H1 (cell line): ENCODE results near the gene NEB. TPM values are rescaled to one million over a fixed set of nuclear protein-coding genes. Genes with fewer than 3 reads are reported as not detected.

Experiments used
- CTCF ChIA-PET: fragments of 300-600 bp; sonication (Branson Sonifier 250); formaldehyde crosslinking; loops from one replicate; lab custom pipeline; 2021; ENCODE audit not compliant: partially characterized antibody; lab: Charles Lee
- POLR2A ChIA-PET: fragments of 300-600 bp; sonication (Branson Sonifier 250); formaldehyde crosslinking; loops from one replicate; lab custom pipeline; 2021; ENCODE audit warnings: inconsistent platforms; ENCODE audit not compliant: partially characterized antibody; lab: Charles Lee
- DNase-seq, 2 experiments: peaks; one replicate each; pipeline versions ENCODE4 v3.0.0 to v3.0.0-alpha.2; 2010 to 2022; ENCODE audit warnings: low spot score in 2 of 2, low read depth in 1 of 2, mixed read lengths in 1 of 2
- FAIRE-seq: peaks from 2 replicates; lab custom pipeline; 2011; peaks lifted over from hg19 to GRCh38; lab: Jason Lieb, UNC
- H2AFZ ChIP-seq: 2 replicates; pipeline ENCODE4 v1.8.1; 2012; ENCODE audit warnings: low read length, inconsistent platforms
- H2AK5ac ChIP-seq: 2 replicates; pipeline ENCODE4 v1.6.1; 2013; ENCODE audit warnings: low read depth, low read length
- H2BK120ac ChIP-seq: replicated peaks from 2 replicates; pipeline ENCODE3; 2013; ENCODE audit warnings: low read depth, low read length, inconsistent platforms
- H2BK12ac ChIP-seq: 2 replicates; pipeline ENCODE4 v1.6.1; 2013; ENCODE audit warnings: low read depth, low read length
- H2BK15ac ChIP-seq: 2 replicates; pipeline ENCODE4 v1.6.1; 2013; ENCODE audit warnings: low read length
- H2BK20ac ChIP-seq: 2 replicates; pipeline ENCODE4 v1.6.1; 2013; ENCODE audit warnings: low read length
- H2BK5ac ChIP-seq: 2 replicates; pipeline ENCODE4 v1.6.1; 2013; ENCODE audit warnings: low read depth, low read length
- H3K14ac ChIP-seq: 2 replicates; pipeline ENCODE4 v1.6.1; 2013; ENCODE audit warnings: inconsistent platforms; ENCODE audit not compliant: insufficient read length
- H3K18ac ChIP-seq: 2 replicates; pipeline ENCODE4 v1.6.1; 2013; ENCODE audit warnings: low read length; ENCODE audit errors: extremely low read depth
- H3K23ac ChIP-seq: 2 replicates; pipeline ENCODE4 v1.6.1; 2013; ENCODE audit warnings: inconsistent platforms; ENCODE audit not compliant: insufficient read length
- H3K23me2 ChIP-seq: 2 replicates; pipeline ENCODE4 v1.6.1; 2013; ENCODE audit warnings: low read depth, low read length
- H3K27ac ChIP-seq: 2 replicates; pipeline ENCODE4 v1.6.1; 2011; ENCODE audit warnings: low read depth, low read length, inconsistent platforms
- H3K27me3 ChIP-seq, 4 experiments: replicated peaks in 1 of 4; 1 replicate in 1 of 4; 2 replicates in 3 of 4; pipeline versions ENCODE4 v1.6.1 to v1.8.1; 2011 to 2013; ENCODE audit warnings: low read length in 3 of 4, mild to moderate bottlenecking in 3 of 4, inconsistent platforms in 2 of 4, mixed read lengths in 2 of 4, moderate library complexity in 1 of 4; ENCODE audit not compliant: control insufficient read depth in 3 of 4, insufficient read depth in 3 of 4; ENCODE audit errors: extremely low read depth in 1 of 4
- H3K36me3 ChIP-seq, 4 experiments: 2 replicates each; pipeline versions ENCODE4 v1.6.1 to v1.8.1; 2011 to 2013; ENCODE audit warnings: mild to moderate bottlenecking in 4 of 4, low read length in 3 of 4, moderate library complexity in 2 of 4, control low read depth in 1 of 4, inconsistent platforms in 1 of 4; ENCODE audit not compliant: insufficient read depth in 4 of 4, control insufficient read depth in 2 of 4
- H3K4ac ChIP-seq: replicated peaks from 2 replicates; pipeline ENCODE3; 2013; ENCODE audit warnings: low read length, low read depth, mixed read lengths, inconsistent platforms; ENCODE audit not compliant: insufficient read length
- H3K4me1 ChIP-seq, 4 experiments: replicated peaks in 1 of 4; 1 replicate in 1 of 4; 2 replicates in 3 of 4; pipeline versions ENCODE4 v1.6.1 to v1.8.1; 2011 to 2013; ENCODE audit warnings: low read length in 3 of 4, inconsistent platforms in 2 of 4, mixed read lengths in 1 of 4; ENCODE audit not compliant: insufficient read depth in 4 of 4, control insufficient read depth in 3 of 4
- H3K4me2 ChIP-seq, 2 experiments: 2 replicates each; pipeline versions ENCODE4 v1.6.1 to v1.8.1; 2011 to 2013; ENCODE audit warnings: low read depth in 2 of 2, low read length in 2 of 2, control low read depth in 1 of 2, inconsistent platforms in 1 of 2, mild to moderate bottlenecking in 1 of 2; ENCODE audit not compliant: insufficient read depth in 1 of 2
- H3K4me3 ChIP-seq, 4 experiments: fragments of 200-600, 300-600 bp in 1 of 4; sonication (generic), shearing (Covaris generic), sonication (Bioruptor Twin) in 1 of 4; 2 replicates each; pipeline versions ENCODE4 v1.5.1 to v1.8.1; 2011 to 2016; ENCODE audit warnings: low read length in 4 of 4, low read depth in 3 of 4, control low read depth in 2 of 4, inconsistent platforms in 2 of 4, mild to moderate bottlenecking in 2 of 4, mixed read lengths in 1 of 4, moderate library complexity in 1 of 4; ENCODE audit not compliant: insufficient read depth in 2 of 4; ENCODE audit errors: extremely low read depth in 1 of 4
- H3K56ac ChIP-seq: replicated peaks from 2 replicates; pipeline ENCODE3; 2013; ENCODE audit warnings: low read depth, mild to moderate bottlenecking, mixed read lengths, low read length, inconsistent platforms; ENCODE audit not compliant: insufficient read length
- H3K79me1 ChIP-seq: 2 replicates; pipeline ENCODE4 v1.6.1; 2013; ENCODE audit warnings: low read depth, low read length, control low read depth
- H3K79me2 ChIP-seq, 2 experiments: 2 replicates each; pipeline versions ENCODE4 v1.6.1 to v1.8.1; 2012 to 2013; ENCODE audit warnings: low read length in 2 of 2, mild to moderate bottlenecking in 2 of 2, inconsistent platforms in 1 of 2; ENCODE audit not compliant: insufficient read depth in 2 of 2, control insufficient read depth in 1 of 2
- H3K9ac ChIP-seq, 4 experiments: replicated peaks in 1 of 4; 1 replicate in 1 of 4; 2 replicates in 3 of 4; pipeline versions ENCODE4 v1.6.1 to v1.8.1; 2011 to 2013; ENCODE audit warnings: low read depth in 3 of 4, low read length in 3 of 4, control low read depth in 2 of 4, mild to moderate bottlenecking in 2 of 4, moderate library complexity in 2 of 4, inconsistent platforms in 1 of 4; ENCODE audit errors: extremely low read depth in 1 of 4
- H3K9me3 ChIP-seq, 2 experiments: 2 replicates each; pipeline versions ENCODE4 v1.6.1 to v1.8.1; 2012 to 2013; ENCODE audit warnings: mild to moderate bottlenecking in 2 of 2, moderate library complexity in 2 of 2, control low read depth in 1 of 2, inconsistent platforms in 1 of 2, low read depth in 1 of 2, low read length in 1 of 2, mixed read lengths in 1 of 2; ENCODE audit not compliant: insufficient read depth in 2 of 2
- H4K20me1 ChIP-seq, 2 experiments: replicated peaks in 1 of 2; 2 replicates each; pipeline versions ENCODE3 to v1.8.1; 2011 to 2013; ENCODE audit warnings: inconsistent platforms in 2 of 2, low read length in 2 of 2, mild to moderate bottlenecking in 1 of 2; ENCODE audit not compliant: insufficient read depth in 2 of 2, control insufficient read depth in 1 of 2
- H4K5ac ChIP-seq: 2 replicates; pipeline ENCODE4 v1.6.1; 2013; ENCODE audit warnings: low read length, low read depth, mixed read lengths, inconsistent platforms; ENCODE audit not compliant: insufficient read length
- H4K8ac ChIP-seq: 2 replicates; pipeline ENCODE4 v1.8.0; 2013; ENCODE audit warnings: mild to moderate bottlenecking, moderate library complexity, low read length, inconsistent platforms; ENCODE audit not compliant: insufficient read depth; ENCODE audit errors: extremely low read depth
- H4K91ac ChIP-seq: replicated peaks from 2 replicates; pipeline ENCODE3; 2013; ENCODE audit warnings: low read length, mixed read lengths, inconsistent platforms; ENCODE audit not compliant: insufficient read length
- ASH2L ChIP-seq: fragments of 200-600, 300-600 bp; sonication (generic); IDR thresholded peaks from one replicate; pipeline ENCODE4 v1.7.1; 2017; ENCODE audit warnings: low read length
- CBX8 ChIP-seq: fragments of 300-800, 300-1000 bp; sonication (generic); IDR thresholded peaks from 2 replicates; pipeline ENCODE4 v1.7.1; 2016; ENCODE audit warnings: low read depth, low read length, borderline replicate concordance
- HDAC2 ChIP-seq, 2 experiments: fragments of 300-600 bp in 1 of 2; sonication (generic) in 1 of 2; IDR thresholded peaks; 2 replicates each; pipeline ENCODE4 v1.6.1; 2011 to 2012; ENCODE audit warnings: low read depth in 2 of 2, low read length in 2 of 2, mild to moderate bottlenecking in 2 of 2, moderate library complexity in 2 of 2, borderline replicate concordance in 1 of 2, inconsistent platforms in 1 of 2
- SAP30 ChIP-seq: fragments of 300-600 bp; sonication (generic); IDR thresholded peaks from 2 replicates; pipeline ENCODE4 v1.7.1; 2012; ENCODE audit warnings: low read length, moderate library complexity, mild to moderate bottlenecking, inconsistent platforms; ENCODE audit not compliant: insufficient read depth, insufficient replicate concordance
- WGBS, 2 experiments: shearing (Covaris generic) in 1 of 2; methylation state at CpG; one replicate each; pipeline versions ENCODE4 v1.1.6 to v1.1.7; 2013 to 2015; ENCODE audit warnings: low lambda C conversion rate in 2 of 2, mixed read lengths in 2 of 2, inconsistent platforms in 1 of 2, low coverage in 1 of 2, missing lambda C conversion rate in 1 of 2; ENCODE audit not compliant: insufficient replicate concordance in 2 of 2, insufficient coverage in 1 of 2, insufficient read length in 1 of 2; ENCODE audit errors: extremely low coverage in 1 of 2, missing lambda C conversion rate in 1 of 2; 5-methylcytosine and 5-hydroxymethylcytosine counted together
- polyA plus RNA-seq, 7 experiments: library from polyadenylated mRNA; depleted of rRNA in 3 of 7; stranded (reverse) in 5 of 7; unstranded in 2 of 7; fragments of >200 nt in 5 of 7; fragments of 200-250 nt in 2 of 7; gene quantifications; 1 replicate in 5 of 7; 2 replicates in 1 of 7; 4 replicates in 1 of 7; pipeline versions ENCODE4 v1.2.1 to v1.2.3, GENCODE V29; 2011 to 2013; ENCODE audit warnings: missing spikeins in 2 of 7, mixed read lengths in 2 of 7
- total RNA-seq: library from RNA; stranded (reverse); fragmentation: NEBNext Ultra II Directional; extraction: Animal tissue kit (Norgen Biotek cat#: 25700); gene quantifications from 2 replicates; pipeline ENCODE4 v1.2.1, GENCODE V29; 2021

The NEB gene
- total and polyA plus RNA-seq, 2 of the 8 experiments (the other 6 are each of a cell fraction or from before 2014, with no cell fraction given), result 1.4 to 2.5 TPM

GRCh38 chr2:151774506-151774905, 40.2 kb upstream of the NEB start:
- H2BK5ac ChIP-seq, result no peak overlapping the region
- ChIA-PET CTCF (interaction anchor here (1.2 kb wide), 1 partner anchor 251 kb away, joined by 3 read pairs; no protein-coding TSS in a partner anchor), POLR2A (interaction anchor here (0.6 kb wide), 1 partner anchor 17 kb away, joined by 3 read pairs; no protein-coding TSS in a partner anchor)
- 93% methylated on average over 3 of the region's 3 CpGs; no CpG with 5 or more reads in 1 of the 2 experiments for WGBS, 2 experiments
- no peak overlapping the region for H3K23ac ChIP-seq
- H3K4me2 ChIP-seq, result no peak overlapping the region
- no peak overlapping the region for H3K14ac ChIP-seq
- H3K56ac ChIP-seq, result no peak overlapping the region
- no peak overlapping the region for H2BK15ac ChIP-seq
- H3K9me3 ChIP-seq, result no peaks in the 10 kb centered on the region
- H3K4ac ChIP-seq, result no peak overlapping the region
- no peak for FAIRE-seq
- no peaks in the 10 kb centered on the region for H3K79me1 ChIP-seq
- H3K9ac ChIP-seq, result no peak overlapping the region
- no peak overlapping the region for H4K8ac ChIP-seq
- no peak overlapping the region for H2AFZ ChIP-seq
- no peaks in the 10 kb centered on the region for H4K20me1 ChIP-seq
- no peak overlapping the region for H3K18ac ChIP-seq
- H2BK12ac ChIP-seq, result no peak overlapping the region
- no peak overlapping the region for H3K4me3 ChIP-seq
- H4K5ac ChIP-seq, result no peak overlapping the region
- no peaks in the 10 kb centered on the region for H3K4me1 ChIP-seq
- H2AK5ac ChIP-seq, result no peak overlapping the region
- no peak for DNase-seq
- no peaks in the 10 kb centered on the region for H3K23me2 ChIP-seq
- H3K27ac ChIP-seq, result no peak overlapping the region
- H3K36me3 ChIP-seq, result peaks cover 0 to 3% (median 1%) of the 10 kb centered on the region in 4 experiments; a peak in 2 of 8 replicates
- no peak overlapping the region for H2BK120ac ChIP-seq
- no peaks in the 10 kb centered on the region for H3K79me2 ChIP-seq
- no peaks in the 10 kb centered on the region for H3K27me3 ChIP-seq
- no peak overlapping the region for H4K91ac ChIP-seq
- no peak overlapping the region for H2BK20ac ChIP-seq
- TF ChIP-seq CBX8, result no peak
- no peak for TF ChIP-seq ASH2L
- no peak for TF ChIP-seq SAP30
- TF ChIP-seq HDAC2 (IDR thresholded peaks at IDR 0.05; ENCODE audit: borderline replicate concordance in 1 of 2, low read depth in 2 of 2, low read length in 2 of 2), result no peak
